Aorta (tissue), 5 donors: ENCODE measurements around the gene MUSTN1. TPM values are rescaled to one million over a fixed set of nuclear protein-coding genes. Genes with fewer than 3 reads are reported as not detected.
A peak's percentile ranks its signal among the peaks of the same experiment; 100 is the strongest.

Experiments
- ATAC-seq: fragments of 200-7000 bp; cut with Tn5 transposase; one replicate; pipeline ENCODE4 v1.9.1; 2022; ENCODE audit warnings: moderate library complexity; ENCODE audit not compliant: low FRiP score
- DNase-seq, 2 donors: peaks; one replicate each; pipeline ENCODE4 v3.0.0-alpha.2; 2020
- H3K27ac ChIP-seq, 2 donors: one replicate each; pipeline ENCODE4 v1.5.1; 2013; ENCODE audit warnings: low read length in 2 of 2, mild to moderate bottlenecking in 2 of 2, moderate library complexity in 2 of 2, control low read depth in 1 of 2, inconsistent platforms in 1 of 2, low read depth in 1 of 2
- H3K27me3 ChIP-seq, 2 donors: one replicate each; pipeline ENCODE4 v1.6.1; 2013; ENCODE audit warnings: control low read depth in 1 of 2, low read length in 1 of 2, mild to moderate bottlenecking in 1 of 2, moderate library complexity in 1 of 2; ENCODE audit not compliant: insufficient read depth in 2 of 2, control insufficient read depth in 1 of 2
- H3K36me3 ChIP-seq, 2 donors: one replicate each; pipeline ENCODE4 v1.6.1; 2013; ENCODE audit warnings: control low read depth in 1 of 2, low read length in 1 of 2, mild to moderate bottlenecking in 1 of 2; ENCODE audit not compliant: insufficient read depth in 2 of 2, control insufficient read depth in 1 of 2
- H3K4me1 ChIP-seq, 2 donors: one replicate each; pipeline ENCODE4 v1.6.1; 2013; ENCODE audit warnings: low read length in 2 of 2, control low read depth in 1 of 2, mild to moderate bottlenecking in 1 of 2, moderate library complexity in 1 of 2; ENCODE audit not compliant: insufficient read depth in 2 of 2, control insufficient read depth in 1 of 2
- H3K4me3 ChIP-seq, 2 donors: one replicate each; pipeline ENCODE4 v1.5.1; 2013; ENCODE audit warnings: low read length in 2 of 2, control low read depth in 1 of 2, mild to moderate bottlenecking in 1 of 2
- H3K9me3 ChIP-seq: one replicate; pipeline ENCODE4 v1.6.1; 2013; ENCODE audit warnings: mild to moderate bottlenecking, low read length; ENCODE audit not compliant: control insufficient read depth
- WGBS, 2 donors: extraction: QIAGEN DNeasy Blood & Tissue Kit; methylation state at CpG; one replicate each; pipeline ENCODE4 v1.1.7; 2013; 5-methylcytosine and 5-hydroxymethylcytosine counted together
- intact Hi-C, 2 donors: fragments of 100-400 bp; cut with DNase I; formaldehyde crosslinking; loops; one replicate each; pipeline versions ENCODE4 v1.14.2 to v1.15.0; 2022
- microRNA-seq, 2 donors: library from miRNA; unstranded; fragments of <30 nt; microRNA quantifications; one replicate each; pipeline ENCODE4 v1.2.0, GENCODE V29; 2020
- polyA plus RNA-seq, 2 donors: library from polyadenylated mRNA; stranded (reverse); fragments of 200-250 nt; gene quantifications; one replicate each; pipeline ENCODE4 v1.2.3, GENCODE V29; 2013
- total RNA-seq, 2 donors: library from RNA; stranded (reverse); fragmentation: NEBNext Ultra II Directional; extraction: Animal tissue kit (Norgen Biotek cat#: 25700); gene quantifications; one replicate each; pipeline ENCODE4 v1.2.1, GENCODE V29; 2021
- donor health status: healthy with polysubstance abuse.
- donor health status: Bipolar disorder and iron deficiency.
- donor health status: DM: no; HTN: no; CAD: no.
- donor health status: DM: no; HTN: no; CAD: no.
- donor health status: DM: yes; HTN: yes; CAD: no.

MUSTN1 gene
- total and polyA plus RNA-seq, 4 donors = 29.7 to 474 (median 71.7) TPM

DNA sequence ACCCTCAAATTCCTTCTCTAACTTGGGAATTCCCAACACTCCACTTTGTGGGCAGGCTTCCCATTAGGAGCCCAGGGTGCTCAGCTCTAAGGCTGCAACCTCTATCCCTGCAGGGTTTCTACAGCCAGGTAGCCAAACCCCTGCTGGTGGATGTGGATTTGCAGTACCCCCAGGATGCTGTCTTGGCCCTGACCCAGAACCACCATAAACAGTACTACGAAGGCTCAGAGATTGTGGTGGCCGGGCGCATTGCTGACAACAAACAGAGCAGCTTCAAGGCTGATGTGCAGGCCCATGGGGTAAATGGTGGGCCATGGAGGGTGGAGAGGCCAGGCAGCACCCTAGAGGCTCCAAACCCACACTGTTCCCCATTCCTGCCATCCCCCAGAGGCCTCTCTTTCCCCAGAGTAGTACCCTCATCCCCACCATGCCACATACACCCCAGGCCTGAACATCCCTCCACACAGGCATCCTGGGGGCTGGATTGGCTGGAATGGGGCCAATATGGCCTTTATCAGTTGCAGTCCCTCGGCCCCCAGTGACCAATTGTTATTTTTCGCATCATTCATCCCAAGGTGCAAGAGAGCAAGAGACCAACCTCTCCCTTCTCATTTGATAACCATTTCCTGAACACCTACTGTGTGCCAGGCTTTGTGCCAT lies 49.8 kb downstream of the MUSTN1 start:
- ATAC-seq (no peak), DNase-seq (peak in 1 of 2 donors; percentile 28)
- H3K4me1 ChIP-seq = no peaks in the 10 kb centered on the region
- H3K4me3 ChIP-seq = no peak overlapping the region
- intact Hi-C loops = no loop called here
- no peaks in the 10 kb centered on the region for H3K36me3 ChIP-seq
- 81 to 86% methylated on average over 5 of the region's 5 CpGs for WGBS, 2 donors
- H3K9me3 ChIP-seq = no peaks in the 10 kb centered on the region
- H3K27me3 ChIP-seq = no peaks in the 10 kb centered on the region
- H3K27ac ChIP-seq = no peak overlapping the region

- ATAC-seq (no peak), DNase-seq (peak in 1 of 2 donors; percentile 55)
- Histone ChIP-seq H3K4me1 (no peaks in the 10 kb centered on the region), H3K36me3 (no peaks in the 10 kb centered on the region), H3K27me3 (no peaks in the 10 kb centered on the region), H3K9me3 (no peaks in the 10 kb centered on the region), H3K27ac (no peak overlapping the region), H3K4me3 (no peak overlapping the region)
- intact Hi-C loops = no loop called here
- WGBS, 2 donors = 86 to 88% methylated on average over 18 of the region's 18 CpGs
Observed at GRCh38 chr3:52784021-52784621, 50.7 kb downstream of the MUSTN1 start.

- intact Hi-C loops = no loop called here
- no peak for ATAC-seq
- no peaks in the 10 kb centered on the region for H3K36me3 ChIP-seq
Observed at GRCh38 chr3:52783211-52783555, 51.6 kb downstream of the MUSTN1 start.

More at GRCh38 chr3:52783211-52783555, 51.6 kb downstream of the MUSTN1 start:
- no peaks in the 10 kb centered on the region for H3K9me3 ChIP-seq
- no peaks in the 10 kb centered on the region for H3K4me1 ChIP-seq
- H3K27me3 ChIP-seq = no peaks in the 10 kb centered on the region
- H3K27ac ChIP-seq = no peak overlapping the region
- H3K4me3 ChIP-seq = no peak overlapping the region
- peak in 1 of 2 donors; percentile 10 for DNase-seq
- 71 to 74% methylated on average over 3 of the region's 3 CpGs for WGBS, 2 donors

Small RNA genes lying within 50 kb of the gene (microRNA-seq; reads per million reads assigned to microRNA genes)
- 0 reads per million in 2 donors for gene MIR8064

Other genes with a start within 250 kb of the MUSTN1 start
- 10 to 100 TPM; 61.6 to 73.8 TPM for gene PBRM1, start 149.1 kb downstream of the MUSTN1 start, total RNA-seq
- gene PBRM1, start 149.1 kb downstream of the MUSTN1 start, polyA plus RNA-seq = 10 to 100 TPM in 1 of 2 donors, 1 to 10 TPM in 1; 6.9 to 11.3 TPM
- 10 to 100 TPM; 52.0 to 70.3 TPM for gene GNL3, start 149.0 kb downstream of the MUSTN1 start, total RNA-seq
- 10 to 100 TPM; 20.9 to 32.9 TPM for gene GNL3, start 149.0 kb downstream of the MUSTN1 start, polyA plus RNA-seq
- 10 to 100 TPM; 28.7 to 48.4 TPM for gene GLT8D1, start 129.2 kb downstream of the MUSTN1 start, total RNA-seq
- gene GLT8D1, start 129.2 kb downstream of the MUSTN1 start, polyA plus RNA-seq = 10 to 100 TPM; 26.0 to 59.5 TPM
- gene SPCS1, start 128.9 kb downstream of the MUSTN1 start, total RNA-seq = 10 to 100 TPM; 57.2 to 67.5 TPM
- 100 to 1,000 TPM; 114 to 119 TPM for gene SPCS1, start 128.9 kb downstream of the MUSTN1 start, polyA plus RNA-seq
- 10 to 100 TPM; 21.7 to 22.1 TPM for gene NEK4, start 64.1 kb downstream of the MUSTN1 start, total RNA-seq
- gene NEK4, start 64.1 kb downstream of the MUSTN1 start, polyA plus RNA-seq = 1 to 10 TPM; 8.0 to 8.5 TPM
- not detected for gene ITIH1, start 57.4 kb downstream of the MUSTN1 start, total RNA-seq
- under 1 TPM in 1 of 2 donors, not detected in 1; 0.50 TPM for gene ITIH1, start 57.4 kb downstream of the MUSTN1 start, polyA plus RNA-seq
- 1 to 10 TPM; 5.7 to 6.8 TPM for gene ITIH3, start 40.2 kb downstream of the MUSTN1 start, total RNA-seq
- 10 to 100 TPM in 1 of 2 donors, 1 to 10 TPM in 1; 2.4 to 75.1 TPM for gene ITIH3, start 40.2 kb downstream of the MUSTN1 start, polyA plus RNA-seq
- 10 to 100 TPM; 55.4 to 88.7 TPM for gene ITIH4, start 4.3 kb downstream of the MUSTN1 start, total RNA-seq
- 100 to 1,000 TPM in 1 of 2 donors, 10 to 100 TPM in 1; 25.0 to 368 TPM for gene ITIH4, start 4.3 kb downstream of the MUSTN1 start, polyA plus RNA-seq
- 10 to 100 TPM; 36.6 to 38.6 TPM for gene STIMATE, start 62.5 kb upstream of the MUSTN1 start, total RNA-seq
- gene STIMATE, start 62.5 kb upstream of the MUSTN1 start, polyA plus RNA-seq = 10 to 100 TPM; 17.7 to 26.6 TPM
- 10 to 100 TPM in 1 of 2 donors, 1 to 10 TPM in 1; 8.8 to 12.6 TPM for gene SFMBT1, start 211.1 kb upstream of the MUSTN1 start, total RNA-seq
- gene SFMBT1, start 211.1 kb upstream of the MUSTN1 start, polyA plus RNA-seq = 1 to 10 TPM in 1 of 2 donors, under 1 TPM in 1; 0.75 to 2.0 TPM